ENCODE data around the gene CENPM. TPM values are rescaled to one million over a fixed set of nuclear protein-coding genes. Genes with fewer than 3 reads are reported as not detected.

The CENPM gene
- total RNA-seq, 2 donors from 2014 or later: not detected

DNA sequence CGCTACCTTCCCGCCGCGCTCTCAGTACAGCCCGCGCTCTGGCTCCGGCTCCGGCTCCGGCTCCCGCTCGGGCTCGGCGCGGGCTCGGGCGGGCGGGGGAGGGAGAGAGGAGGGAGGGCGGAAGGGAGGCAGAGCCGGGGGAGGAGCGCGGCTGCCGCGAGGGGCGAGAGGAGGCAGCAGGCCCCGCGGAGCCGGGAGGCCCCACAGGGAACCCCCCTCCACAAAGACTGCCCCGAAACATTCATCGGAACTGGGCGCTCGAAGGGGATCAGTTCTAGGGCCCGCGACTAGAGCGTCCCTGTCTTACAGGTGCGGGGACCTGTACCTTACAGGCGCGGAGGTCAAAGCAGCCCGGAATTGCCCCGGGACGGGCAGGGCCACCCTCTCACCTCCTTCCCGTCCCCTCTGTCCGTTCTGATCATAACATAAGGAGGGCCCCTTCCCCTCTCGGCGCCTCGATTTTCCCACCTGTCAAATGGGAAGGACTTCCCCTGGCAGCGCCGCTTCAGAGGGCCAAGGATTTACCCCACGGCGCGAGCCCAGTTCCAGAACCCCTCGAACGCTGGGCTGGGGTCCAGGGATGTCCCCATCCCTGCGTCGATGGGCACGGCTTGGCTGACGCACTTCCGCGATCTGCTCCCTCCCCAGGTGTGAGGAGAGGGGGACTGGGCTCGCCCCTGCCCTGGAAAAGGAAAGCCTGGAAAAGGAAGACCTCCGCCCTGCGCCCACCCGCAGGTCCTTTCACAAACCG is 31.7 kb downstream of the CENPM start, which contains the start of gene SHISA8:
TSS of gene SHISA8 (minus strand) at position 40 of the 751 bp plus-strand sequence. CDS start 407 bp downstream, outside the sequence.
- DNase-seq (ENCODE audit: low spot score) (no peak), ATAC-seq (ENCODE audit: insufficient number of reproducible peaks, low FRiP score, low read depth) (no peak)
- no peaks in the 10 kb centered on the region for H3K36me3 ChIP-seq

DNA sequence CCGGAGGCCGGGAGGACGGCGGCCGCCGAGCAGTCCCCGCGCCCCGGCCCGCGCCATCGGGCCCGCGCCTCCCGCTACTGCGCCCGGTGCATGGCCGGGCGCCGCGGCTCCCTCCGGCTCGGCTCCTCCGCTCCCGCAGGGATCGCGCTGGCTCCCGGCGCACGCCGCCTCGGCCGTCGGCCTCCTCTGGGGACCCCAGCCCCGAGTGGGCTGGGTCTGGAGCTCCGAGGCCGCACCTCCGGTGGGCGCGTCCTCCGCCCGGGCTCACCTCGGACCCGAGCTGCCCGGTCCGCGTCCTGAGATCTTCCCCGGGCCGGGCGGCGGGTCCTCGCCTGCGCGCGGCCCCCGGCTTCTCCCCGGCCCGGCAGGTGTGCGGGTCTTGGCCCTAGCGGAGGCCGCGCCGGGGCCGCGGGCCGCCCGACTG is 32.3 kb downstream of the CENPM start:
- TF ChIP-seq, protein P1, sequence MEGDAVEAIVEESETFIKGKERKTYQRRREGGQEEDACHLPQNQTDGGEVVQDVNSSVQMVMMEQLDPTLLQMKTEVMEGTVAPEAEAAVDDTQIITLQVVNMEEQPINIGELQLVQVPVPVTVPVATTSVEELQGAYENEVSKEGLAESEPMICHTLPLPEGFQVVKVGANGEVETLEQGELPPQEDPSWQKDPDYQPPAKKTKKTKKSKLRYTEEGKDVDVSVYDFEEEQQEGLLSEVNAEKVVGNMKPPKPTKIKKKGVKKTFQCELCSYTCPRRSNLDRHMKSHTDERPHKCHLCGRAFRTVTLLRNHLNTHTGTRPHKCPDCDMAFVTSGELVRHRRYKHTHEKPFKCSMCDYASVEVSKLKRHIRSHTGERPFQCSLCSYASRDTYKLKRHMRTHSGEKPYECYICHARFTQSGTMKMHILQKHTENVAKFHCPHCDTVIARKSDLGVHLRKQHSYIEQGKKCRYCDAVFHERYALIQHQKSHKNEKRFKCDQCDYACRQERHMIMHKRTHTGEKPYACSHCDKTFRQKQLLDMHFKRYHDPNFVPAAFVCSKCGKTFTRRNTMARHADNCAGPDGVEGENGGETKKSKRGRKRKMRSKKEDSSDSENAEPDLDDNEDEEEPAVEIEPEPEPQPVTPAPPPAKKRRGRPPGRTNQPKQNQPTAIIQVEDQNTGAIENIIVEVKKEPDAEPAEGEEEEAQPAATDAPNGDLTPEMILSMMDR (IDR thresholded peaks at IDR 0.05): no peak
- peak overlapping the region; percentile 68 for H3K4me3 ChIP-seq
- peaks cover 27% of the 10 kb centered on the region for H3K27me3 ChIP-seq (replicated peaks; ENCODE audit: insufficient read depth)
- no peaks in the 10 kb centered on the region for H3K36me3 ChIP-seq
- ATAC-seq (ENCODE audit: insufficient number of reproducible peaks, low FRiP score, low read depth) (no peak), DNase-seq (ENCODE audit: low spot score) (no peak)
- no peak overlapping the region for H3K27ac ChIP-seq
- no peaks in the 10 kb centered on the region for H3K9me3 ChIP-seq
- H3K4me1 ChIP-seq (ENCODE audit: control insufficient read depth in 1 of 2, low read depth in 2 of 2): peaks cover 22 to 44% of the 10 kb centered on the region in 2 donors

More for the DNA sequence above, 31.7 kb downstream of the CENPM start, which contains the start of gene SHISA8:
- no peaks in the 10 kb centered on the region for H3K9me3 ChIP-seq
- H3K27ac ChIP-seq: no peak within 1 kb of the TSS
- TF ChIP-seq, protein P1 (IDR thresholded peaks at IDR 0.05): no peak
- H3K27me3 ChIP-seq (replicated peaks; ENCODE audit: insufficient read depth): peaks cover 27% of the 10 kb centered on the region
- H3K4me1 ChIP-seq (ENCODE audit: control insufficient read depth in 1 of 2, low read depth in 2 of 2): peaks cover 28 to 45% of the 10 kb centered on the region in 2 donors
- H3K4me3 ChIP-seq: peak within 1 kb of the TSS; percentile 68

DNA sequence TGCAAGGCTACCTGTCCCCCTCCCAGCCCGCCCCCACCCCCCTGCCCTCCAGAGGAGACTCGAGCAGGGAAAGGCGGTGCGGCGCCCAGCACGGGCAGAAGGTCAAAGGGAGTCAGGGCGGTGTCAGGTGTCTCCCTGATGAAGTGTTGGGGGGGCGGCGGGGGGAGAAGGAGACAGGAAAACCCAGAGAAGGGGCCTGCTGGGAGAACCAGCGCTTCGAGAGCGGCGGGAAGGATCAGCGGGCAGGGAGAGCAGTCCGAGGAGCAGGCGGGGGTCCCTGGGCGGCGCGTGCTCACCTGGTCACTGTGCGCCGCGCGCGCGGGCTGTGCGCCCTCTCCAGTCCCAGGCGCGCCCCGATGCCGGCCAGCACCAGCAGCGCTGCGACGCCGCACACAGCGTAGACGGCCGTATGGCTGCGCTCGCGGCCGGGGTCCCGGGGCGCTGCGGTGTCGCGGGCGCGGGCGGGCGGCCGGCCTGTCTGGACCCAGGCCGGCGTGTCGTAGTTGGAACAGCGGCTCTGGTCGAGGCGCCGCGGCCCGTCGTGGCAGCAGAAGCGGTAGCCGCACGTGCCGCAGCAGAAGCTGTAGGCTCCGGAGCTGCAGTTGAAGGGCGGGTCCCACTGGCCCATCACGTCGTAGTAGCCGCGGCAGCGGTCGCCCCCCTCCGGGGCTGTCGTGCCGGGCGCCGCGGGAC is 33.0 kb downstream of the CENPM start:
- H3K4me1 ChIP-seq (ENCODE audit: control insufficient read depth in 1 of 2, low read depth in 2 of 2): peaks cover 18 to 37% of the 10 kb centered on the region in 2 donors
- no peak overlapping the region for H3K4me3 ChIP-seq

DNA sequence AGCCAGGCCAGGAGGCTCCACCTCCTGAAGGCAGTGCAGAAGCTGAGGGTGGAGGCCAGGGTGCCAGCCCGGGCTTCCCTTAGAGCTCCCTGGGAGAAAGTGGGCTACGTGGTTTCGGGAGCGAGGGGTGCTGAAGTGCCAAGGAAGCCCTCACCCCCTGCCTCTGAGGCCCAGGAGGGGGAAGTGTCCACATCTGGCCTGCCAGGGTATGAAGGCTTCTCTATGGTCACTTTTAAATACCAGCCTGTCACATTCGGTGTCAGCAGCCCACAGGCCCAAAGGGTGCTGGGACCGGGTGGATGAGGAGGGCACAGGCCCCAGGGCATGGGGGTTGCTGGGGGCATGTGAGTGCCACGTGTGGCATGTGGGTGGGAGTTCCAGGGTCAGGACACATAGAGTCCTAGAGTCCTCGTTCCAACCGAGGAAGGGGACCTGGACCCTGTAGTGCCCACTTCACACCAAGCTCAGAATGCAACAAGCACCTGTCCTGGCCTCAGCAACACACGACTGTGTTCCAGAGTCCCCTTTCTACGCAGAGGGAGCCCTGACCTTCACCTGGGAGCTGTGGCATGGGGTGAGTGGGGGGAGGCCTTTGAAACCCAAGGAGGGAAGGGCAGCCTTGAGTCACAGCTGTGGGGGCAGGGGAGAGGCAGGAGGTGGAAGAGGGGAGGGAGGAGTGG is 33.8 kb downstream of the CENPM start:
- Histone ChIP-seq H3K4me3 (no peak overlapping the region), H3K27me3 (replicated peaks; ENCODE audit: insufficient read depth) (peaks cover 27% of the 10 kb centered on the region), H3K36me3 (no peaks in the 10 kb centered on the region), H3K4me1 (ENCODE audit: control insufficient read depth in 1 of 2, low read depth in 2 of 2) (peaks cover 18 to 33% of the 10 kb centered on the region in 2 donors), H3K27ac (no peak overlapping the region), H3K9me3 (no peaks in the 10 kb centered on the region)
- TF ChIP-seq, protein P1 (IDR thresholded peaks at IDR 0.05): no peak
- DNase-seq (ENCODE audit: low spot score): no peak
- ATAC-seq (ENCODE audit: insufficient number of reproducible peaks, low FRiP score, low read depth): no peak

More for the DNA sequence above, 33.0 kb downstream of the CENPM start:
- DNase-seq (ENCODE audit: low spot score): no peak
- no peak for ATAC-seq (ENCODE audit: insufficient number of reproducible peaks, low FRiP score, low read depth)
- H3K9me3 ChIP-seq: no peaks in the 10 kb centered on the region
- no peak overlapping the region for H3K27ac ChIP-seq
- no peaks in the 10 kb centered on the region for H3K36me3 ChIP-seq
- peaks cover 27% of the 10 kb centered on the region for H3K27me3 ChIP-seq (replicated peaks; ENCODE audit: insufficient read depth)
- TF ChIP-seq, protein P1 (IDR thresholded peaks at IDR 0.05): no peak

Measured in thoracic aorta (tissue), 2 donors.